Adrenal gland (tissue), 5 donors: Measurements from ENCODE around the gene PSMD8.

Source experiments
- POLR2A ChIP-seq, 2 donors: fragments of 450-650 bp; IDR thresholded peaks; one replicate each; pipeline ENCODE4 v1.6.1; 2017; ENCODE audit warnings: antibody characterized with exemption in 2 of 2, mild to moderate bottlenecking in 2 of 2, moderate library complexity in 1 of 2
- TF ChIP-seq, protein P1 (sequence below), 6 experiments: fragments of 450-650 bp in 4 of 6; fragments of 200-600 bp in 2 of 6; sonication (generic) in 1 of 6; IDR thresholded peaks; 1 replicate in 5 of 6; 2 replicates in 1 of 6; pipeline versions ENCODE4 v1.5.1 to v1.8.0; 2016 to 2021; ENCODE audit warnings: antibody characterized with exemption in 6 of 6, mild to moderate bottlenecking in 2 of 6, moderate library complexity in 1 of 6
- donor health status: DM: no; HTN: no; CAD: no.

GRCh38 chr19:38360351-38360750, 14.0 kb upstream of the PSMD8 start:
- TF ChIP-seq, protein P1, sequence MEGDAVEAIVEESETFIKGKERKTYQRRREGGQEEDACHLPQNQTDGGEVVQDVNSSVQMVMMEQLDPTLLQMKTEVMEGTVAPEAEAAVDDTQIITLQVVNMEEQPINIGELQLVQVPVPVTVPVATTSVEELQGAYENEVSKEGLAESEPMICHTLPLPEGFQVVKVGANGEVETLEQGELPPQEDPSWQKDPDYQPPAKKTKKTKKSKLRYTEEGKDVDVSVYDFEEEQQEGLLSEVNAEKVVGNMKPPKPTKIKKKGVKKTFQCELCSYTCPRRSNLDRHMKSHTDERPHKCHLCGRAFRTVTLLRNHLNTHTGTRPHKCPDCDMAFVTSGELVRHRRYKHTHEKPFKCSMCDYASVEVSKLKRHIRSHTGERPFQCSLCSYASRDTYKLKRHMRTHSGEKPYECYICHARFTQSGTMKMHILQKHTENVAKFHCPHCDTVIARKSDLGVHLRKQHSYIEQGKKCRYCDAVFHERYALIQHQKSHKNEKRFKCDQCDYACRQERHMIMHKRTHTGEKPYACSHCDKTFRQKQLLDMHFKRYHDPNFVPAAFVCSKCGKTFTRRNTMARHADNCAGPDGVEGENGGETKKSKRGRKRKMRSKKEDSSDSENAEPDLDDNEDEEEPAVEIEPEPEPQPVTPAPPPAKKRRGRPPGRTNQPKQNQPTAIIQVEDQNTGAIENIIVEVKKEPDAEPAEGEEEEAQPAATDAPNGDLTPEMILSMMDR (IDR thresholded peaks at IDR 0.05) = no peak
- TF ChIP-seq POLR2A (IDR thresholded peaks at IDR 0.05) = no peak
